ENCODE results near the gene CMSS1.
A peak's percentile ranks its signal among the peaks of the same experiment; 100 is the strongest.

CMSS1 gene

GRCh38 chr3:99885085-99885484 lies 67.4 kb downstream of the CMSS1 start:
- no peak for DNase-seq (ENCODE audit: low spot score)
- H3K27ac ChIP-seq, result no peak overlapping the region
- CTCF ChIA-PET, result interaction anchor here (0.7 kb wide), 1 partner anchor 209 kb away, joined by 3 read pairs; no protein-coding TSS in a partner anchor
- POLR2A ChIA-PET (ENCODE audit: low non-redundant PET), result no interaction called here
- TF ChIP-seq CTCF (conservative IDR thresholded peaks at IDR 0.05; ENCODE audit: low read depth), result no peak

- CTCF ChIA-PET, result interaction anchor here (0.7 kb wide), 1 partner anchor 209 kb away, joined by 3 read pairs; no protein-coding TSS in a partner anchor
- H3K27ac ChIP-seq, result no peak overlapping the region
- POLR2A ChIA-PET (ENCODE audit: low non-redundant PET), result no interaction called here
- TF ChIP-seq CTCF (conservative IDR thresholded peaks at IDR 0.05; ENCODE audit: low read depth), result no peak
- no peak for DNase-seq (ENCODE audit: low spot score)
These were observed 68.2 kb downstream of the CMSS1 start for GRCh38 chr3:99885851-99886250.

- no peak overlapping the region for H3K27ac ChIP-seq
- CTCF ChIA-PET, result interaction anchor here (0.7 to 1.6 kb wide), 4 partner anchors 12 to 362 kb away, joined by 3 to 6 read pairs (median 4); no protein-coding TSS in a partner anchor
These were observed 74.1 kb downstream of the CMSS1 start for GRCh38 chr3:99891610-99892285.

GRCh38 chr3:99892332-99892731 lies 74.7 kb downstream of the CMSS1 start:
- CTCF ChIA-PET, result interaction anchor here (0.9 to 1.6 kb wide), 2 partner anchors 11 to 16 kb away, joined by 3 to 4 read pairs; no protein-coding TSS in a partner anchor
- no peak for TF ChIP-seq CTCF (conservative IDR thresholded peaks at IDR 0.05; ENCODE audit: low read depth)
- H3K27ac ChIP-seq, result no peak overlapping the region
- POLR2A ChIA-PET (ENCODE audit: low non-redundant PET), result no interaction called here
- DNase-seq (ENCODE audit: low spot score), result no peak

More at GRCh38 chr3:99891610-99892285, 74.1 kb downstream of the CMSS1 start:
- POLR2A ChIA-PET (ENCODE audit: low non-redundant PET), result no interaction called here
- no peak for TF ChIP-seq CTCF (conservative IDR thresholded peaks at IDR 0.05; ENCODE audit: low read depth)
- DNase-seq (ENCODE audit: low spot score), result no peak

- POLR2A ChIA-PET (ENCODE audit: low non-redundant PET), result no interaction called here
- DNase-seq (ENCODE audit: low spot score), result no peak
- H3K27ac ChIP-seq, result no peak overlapping the region
- CTCF ChIA-PET, result interaction anchor here (0.6 kb wide), 3 partner anchors 174 to 313 kb away, joined by 3 to 7 read pairs (median 4); no protein-coding TSS in a partner anchor
- TF ChIP-seq CTCF (conservative IDR thresholded peaks at IDR 0.05; ENCODE audit: low read depth), result no peak
These were observed 77.6 kb downstream of the CMSS1 start for GRCh38 chr3:99895131-99895696.

GRCh38 chr3:99895703-99896441 lies 78.2 kb downstream of the CMSS1 start:
- peak; percentile 73 for DNase-seq (ENCODE audit: low spot score)
- no peak overlapping the region for H3K27ac ChIP-seq
- ChIA-PET POLR2A (ENCODE audit: low non-redundant PET) (no interaction called here), CTCF (interaction anchor here (0.6 kb wide), 2 partner anchors 173 to 307 kb away, joined by 3 to 7 read pairs; no protein-coding TSS in a partner anchor)
- TF ChIP-seq CTCF (conservative IDR thresholded peaks at IDR 0.05; ENCODE audit: low read depth), result no peak

Measured in RWPE1 (cell line).